HFF-Myc (cell line): ENCODE data around the gene GUCD1.
A peak's percentile ranks its signal among the peaks of the same experiment; 100 is the strongest.

ENCODE experiments used
- DNase-seq: peaks from one replicate; pipeline ENCODE4 v3.0.0-alpha.2; 2011; ENCODE audit warnings: low read depth; ENCODE audit errors: extremely low read depth
- H3K4me3 ChIP-seq: replicated peaks from 2 replicates; pipeline ENCODE4 v1.5.1; 2011; ENCODE audit warnings: low read depth, mild to moderate bottlenecking, control low read depth, low read length
- CTCF ChIP-seq: IDR thresholded peaks from 2 replicates; pipeline ENCODE4 v1.5.1; 2012; ENCODE audit warnings: mild to moderate bottlenecking, low read depth, low read length, control low read depth; ENCODE audit errors: missing control alignments

Gene GUCD1

GRCh38 chr22:24521791-24522245, 33.1 kb downstream of the GUCD1 start:
- no peak for DNase-seq
- H3K4me3 ChIP-seq: no peak overlapping the region
- peak; percentile 51 for TF ChIP-seq CTCF

GRCh38 chr22:24519496-24519895, 35.4 kb downstream of the GUCD1 start:
- no peak for TF ChIP-seq CTCF
- DNase-seq: no peak
- no peak overlapping the region for H3K4me3 ChIP-seq

- no peak for DNase-seq
- no peak overlapping the region for H3K4me3 ChIP-seq
- no peak for TF ChIP-seq CTCF
Measured at GRCh38 chr22:24518771-24519485, 36.0 kb downstream of the GUCD1 start.

- DNase-seq: no peak
- no peak for TF ChIP-seq CTCF
- no peak overlapping the region for H3K4me3 ChIP-seq
Measured at GRCh38 chr22:24518228-24518627, 36.7 kb downstream of the GUCD1 start.

GRCh38 chr22:24517446-24517845, 37.5 kb downstream of the GUCD1 start:
- no peak for TF ChIP-seq CTCF
- DNase-seq: no peak
- no peak overlapping the region for H3K4me3 ChIP-seq

- no peak for TF ChIP-seq CTCF
- H3K4me3 ChIP-seq: no peak overlapping the region
- DNase-seq: no peak
Measured at GRCh38 chr22:24516301-24516737, 38.6 kb downstream of the GUCD1 start.

- DNase-seq: no peak
- no peak for TF ChIP-seq CTCF
Measured at GRCh38 chr22:24515027-24515338, 40.0 kb downstream of the GUCD1 start.

More at GRCh38 chr22:24515027-24515338, 40.0 kb downstream of the GUCD1 start:
- no peak overlapping the region for H3K4me3 ChIP-seq
